H1 (cell line): ENCODE measurements around the gene WASF1. TPM values are rescaled to one million over a fixed set of nuclear protein-coding genes. Genes with fewer than 3 reads are reported as not detected.

Experiments
- BACH1 ChIP-seq: IDR thresholded peaks from 2 replicates; pipeline ENCODE4 v1.6.1; 2012; ENCODE audit warnings: low read length, improper control_type of control experiment
- CEBPB ChIP-seq: IDR thresholded peaks from 2 replicates; pipeline ENCODE4 v1.6.1; 2012; ENCODE audit warnings: low read depth, low read length
- FOSL1 ChIP-seq: IDR thresholded peaks from 2 replicates; pipeline ENCODE4 v1.6.1; 2011; ENCODE audit warnings: mild to moderate bottlenecking, low read depth, low read length, moderate library complexity; ENCODE audit not compliant: insufficient read depth
- JUN ChIP-seq: IDR thresholded peaks from 2 replicates; pipeline ENCODE4 v1.6.1; 2011; ENCODE audit warnings: low read depth, mild to moderate bottlenecking, improper control_type of control experiment, low read length
- KDM4A ChIP-seq: IDR thresholded peaks from one replicate; pipeline ENCODE4 v1.7.1; 2012; ENCODE audit warnings: low read depth, mild to moderate bottlenecking, moderate library complexity, low read length, inconsistent platforms; ENCODE audit not compliant: severe bottlenecking
- SIX5 ChIP-seq: IDR thresholded peaks from 2 replicates; pipeline ENCODE4 v1.6.1; 2011; ENCODE audit warnings: mild to moderate bottlenecking, low read depth, low read length
- TAF1 ChIP-seq: IDR thresholded peaks from 2 replicates; pipeline ENCODE4 v1.6.1; 2011; ENCODE audit warnings: mild to moderate bottlenecking, low read depth, low read length
- TAF7 ChIP-seq: optimal IDR thresholded peaks from 2 replicates; pipeline ENCODE3; 2011; ENCODE audit warnings: low read depth, mild to moderate bottlenecking, inconsistent platforms, low read length, moderate library complexity, borderline replicate concordance
- TCF12 ChIP-seq: IDR thresholded peaks from 2 replicates; pipeline ENCODE4 v1.6.1; 2011; ENCODE audit warnings: low read depth, mild to moderate bottlenecking, low read length
- ZNF274 ChIP-seq: IDR thresholded peaks from 2 replicates; pipeline ENCODE4 v1.7.0; 2012; ENCODE audit warnings: low read length, borderline replicate concordance; ENCODE audit errors: extremely low read depth
- polyA plus RNA-seq, 7 experiments: library from polyadenylated mRNA; depleted of rRNA in 3 of 7; stranded (reverse) in 5 of 7; unstranded in 2 of 7; fragments of >200 nt in 5 of 7; fragments of 200-250 nt in 2 of 7; gene quantifications; 1 replicate in 5 of 7; 2 replicates in 1 of 7; 4 replicates in 1 of 7; pipeline versions ENCODE4 v1.2.1 to v1.2.3, GENCODE V29; 2011 to 2013; ENCODE audit warnings: missing spikeins in 2 of 7, mixed read lengths in 2 of 7
- total RNA-seq: library from RNA; stranded (reverse); fragmentation: NEBNext Ultra II Directional; extraction: Animal tissue kit (Norgen Biotek cat#: 25700); gene quantifications from 2 replicates; pipeline ENCODE4 v1.2.1, GENCODE V29; 2021
- TF ChIP-seq, protein P1 (sequence below): fragments of 300-600 bp; sonication (generic); IDR thresholded peaks from 2 replicates; pipeline ENCODE4 v1.7.1; 2012; ENCODE audit warnings: low read length, moderate library complexity, mild to moderate bottlenecking, inconsistent platforms; ENCODE audit not compliant: insufficient replicate concordance
- TF ChIP-seq, protein P2 (sequence below): IDR thresholded peaks from 2 replicates; pipeline ENCODE4 v1.6.1; 2011; ENCODE audit warnings: low read depth, mild to moderate bottlenecking, low read length; ENCODE audit not compliant: insufficient read depth

Gene WASF1
- total and polyA plus RNA-seq, 2 of the 8 experiments (the other 6 are each of a cell fraction or from before 2014, with no cell fraction given) = 37.6 to 39.9 TPM

DNA sequence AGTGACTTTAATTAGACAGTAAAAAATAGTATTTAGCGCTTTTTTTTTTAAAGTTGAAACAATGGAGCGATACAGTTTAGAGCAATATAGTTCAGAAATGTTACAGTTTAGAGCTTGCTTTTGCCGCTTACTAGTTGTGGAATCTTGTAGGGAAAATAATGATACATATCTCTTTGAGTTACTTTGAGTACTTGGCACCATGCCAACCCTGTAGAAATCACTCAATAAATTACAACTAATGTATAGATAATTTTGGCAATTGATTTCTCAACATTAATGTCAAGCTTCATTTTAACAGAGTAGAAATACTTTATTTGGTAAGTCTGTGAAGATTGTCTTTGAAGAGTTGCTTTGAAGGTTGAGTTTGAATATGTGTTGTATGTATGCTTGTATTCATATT lies 28.2 kb upstream of the WASF1 start (continued):
- TF ChIP-seq, protein P1, sequence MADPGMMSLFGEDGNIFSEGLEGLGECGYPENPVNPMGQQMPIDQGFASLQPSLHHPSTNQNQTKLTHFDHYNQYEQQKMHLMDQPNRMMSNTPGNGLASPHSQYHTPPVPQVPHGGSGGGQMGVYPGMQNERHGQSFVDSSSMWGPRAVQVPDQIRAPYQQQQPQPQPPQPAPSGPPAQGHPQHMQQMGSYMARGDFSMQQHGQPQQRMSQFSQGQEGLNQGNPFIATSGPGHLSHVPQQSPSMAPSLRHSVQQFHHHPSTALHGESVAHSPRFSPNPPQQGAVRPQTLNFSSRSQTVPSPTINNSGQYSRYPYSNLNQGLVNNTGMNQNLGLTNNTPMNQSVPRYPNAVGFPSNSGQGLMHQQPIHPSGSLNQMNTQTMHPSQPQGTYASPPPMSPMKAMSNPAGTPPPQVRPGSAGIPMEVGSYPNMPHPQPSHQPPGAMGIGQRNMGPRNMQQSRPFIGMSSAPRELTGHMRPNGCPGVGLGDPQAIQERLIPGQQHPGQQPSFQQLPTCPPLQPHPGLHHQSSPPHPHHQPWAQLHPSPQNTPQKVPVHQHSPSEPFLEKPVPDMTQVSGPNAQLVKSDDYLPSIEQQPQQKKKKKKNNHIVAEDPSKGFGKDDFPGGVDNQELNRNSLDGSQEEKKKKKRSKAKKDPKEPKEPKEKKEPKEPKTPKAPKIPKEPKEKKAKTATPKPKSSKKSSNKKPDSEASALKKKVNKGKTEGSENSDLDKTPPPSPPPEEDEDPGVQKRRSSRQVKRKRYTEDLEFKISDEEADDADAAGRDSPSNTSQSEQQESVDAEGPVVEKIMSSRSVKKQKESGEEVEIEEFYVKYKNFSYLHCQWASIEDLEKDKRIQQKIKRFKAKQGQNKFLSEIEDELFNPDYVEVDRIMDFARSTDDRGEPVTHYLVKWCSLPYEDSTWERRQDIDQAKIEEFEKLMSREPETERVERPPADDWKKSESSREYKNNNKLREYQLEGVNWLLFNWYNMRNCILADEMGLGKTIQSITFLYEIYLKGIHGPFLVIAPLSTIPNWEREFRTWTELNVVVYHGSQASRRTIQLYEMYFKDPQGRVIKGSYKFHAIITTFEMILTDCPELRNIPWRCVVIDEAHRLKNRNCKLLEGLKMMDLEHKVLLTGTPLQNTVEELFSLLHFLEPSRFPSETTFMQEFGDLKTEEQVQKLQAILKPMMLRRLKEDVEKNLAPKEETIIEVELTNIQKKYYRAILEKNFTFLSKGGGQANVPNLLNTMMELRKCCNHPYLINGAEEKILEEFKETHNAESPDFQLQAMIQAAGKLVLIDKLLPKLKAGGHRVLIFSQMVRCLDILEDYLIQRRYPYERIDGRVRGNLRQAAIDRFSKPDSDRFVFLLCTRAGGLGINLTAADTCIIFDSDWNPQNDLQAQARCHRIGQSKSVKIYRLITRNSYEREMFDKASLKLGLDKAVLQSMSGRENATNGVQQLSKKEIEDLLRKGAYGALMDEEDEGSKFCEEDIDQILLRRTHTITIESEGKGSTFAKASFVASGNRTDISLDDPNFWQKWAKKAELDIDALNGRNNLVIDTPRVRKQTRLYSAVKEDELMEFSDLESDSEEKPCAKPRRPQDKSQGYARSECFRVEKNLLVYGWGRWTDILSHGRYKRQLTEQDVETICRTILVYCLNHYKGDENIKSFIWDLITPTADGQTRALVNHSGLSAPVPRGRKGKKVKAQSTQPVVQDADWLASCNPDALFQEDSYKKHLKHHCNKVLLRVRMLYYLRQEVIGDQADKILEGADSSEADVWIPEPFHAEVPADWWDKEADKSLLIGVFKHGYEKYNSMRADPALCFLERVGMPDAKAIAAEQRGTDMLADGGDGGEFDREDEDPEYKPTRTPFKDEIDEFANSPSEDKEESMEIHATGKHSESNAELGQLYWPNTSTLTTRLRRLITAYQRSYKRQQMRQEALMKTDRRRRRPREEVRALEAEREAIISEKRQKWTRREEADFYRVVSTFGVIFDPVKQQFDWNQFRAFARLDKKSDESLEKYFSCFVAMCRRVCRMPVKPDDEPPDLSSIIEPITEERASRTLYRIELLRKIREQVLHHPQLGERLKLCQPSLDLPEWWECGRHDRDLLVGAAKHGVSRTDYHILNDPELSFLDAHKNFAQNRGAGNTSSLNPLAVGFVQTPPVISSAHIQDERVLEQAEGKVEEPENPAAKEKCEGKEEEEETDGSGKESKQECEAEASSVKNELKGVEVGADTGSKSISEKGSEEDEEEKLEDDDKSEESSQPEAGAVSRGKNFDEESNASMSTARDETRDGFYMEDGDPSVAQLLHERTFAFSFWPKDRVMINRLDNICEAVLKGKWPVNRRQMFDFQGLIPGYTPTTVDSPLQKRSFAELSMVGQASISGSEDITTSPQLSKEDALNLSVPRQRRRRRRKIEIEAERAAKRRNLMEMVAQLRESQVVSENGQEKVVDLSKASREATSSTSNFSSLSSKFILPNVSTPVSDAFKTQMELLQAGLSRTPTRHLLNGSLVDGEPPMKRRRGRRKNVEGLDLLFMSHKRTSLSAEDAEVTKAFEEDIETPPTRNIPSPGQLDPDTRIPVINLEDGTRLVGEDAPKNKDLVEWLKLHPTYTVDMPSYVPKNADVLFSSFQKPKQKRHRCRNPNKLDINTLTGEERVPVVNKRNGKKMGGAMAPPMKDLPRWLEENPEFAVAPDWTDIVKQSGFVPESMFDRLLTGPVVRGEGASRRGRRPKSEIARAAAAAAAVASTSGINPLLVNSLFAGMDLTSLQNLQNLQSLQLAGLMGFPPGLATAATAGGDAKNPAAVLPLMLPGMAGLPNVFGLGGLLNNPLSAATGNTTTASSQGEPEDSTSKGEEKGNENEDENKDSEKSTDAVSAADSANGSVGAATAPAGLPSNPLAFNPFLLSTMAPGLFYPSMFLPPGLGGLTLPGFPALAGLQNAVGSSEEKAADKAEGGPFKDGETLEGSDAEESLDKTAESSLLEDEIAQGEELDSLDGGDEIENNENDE = no peak
- TF ChIP-seq ZNF274 (no peak), BACH1 (no peak), CEBPB (no peak), TCF12 (no peak), SIX5 (no peak), TAF7 (no peak), JUN (no peak), KDM4A (no peak), TAF1 (no peak), FOSL1 (no peak)
- TF ChIP-seq, protein P2, sequence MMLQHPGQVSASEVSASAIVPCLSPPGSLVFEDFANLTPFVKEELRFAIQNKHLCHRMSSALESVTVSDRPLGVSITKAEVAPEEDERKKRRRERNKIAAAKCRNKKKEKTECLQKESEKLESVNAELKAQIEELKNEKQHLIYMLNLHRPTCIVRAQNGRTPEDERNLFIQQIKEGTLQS = no peak
